ENCODE data around the gene LMX1A.

The LMX1A gene

GRCh38 chr1:165316153-165316772 lies 40.3 kb downstream of the LMX1A start:
- DNase-seq, result no peak

GRCh38 chr1:165315481-165315880 lies 41.0 kb downstream of the LMX1A start:
- no peak for DNase-seq

- DNase-seq, result no peak
Observed at GRCh38 chr1:165313903-165314302, 42.6 kb downstream of the LMX1A start.

GRCh38 chr1:165312591-165312990 lies 43.9 kb downstream of the LMX1A start:
- DNase-seq, result no peak

- no peak for DNase-seq
Observed at GRCh38 chr1:165306543-165307434, 49.7 kb downstream of the LMX1A start.

- no peak for DNase-seq
Observed at GRCh38 chr1:165303386-165303785, 53.1 kb downstream of the LMX1A start.

GRCh38 chr1:165300400-165300903 lies 56.1 kb downstream of the LMX1A start:
- DNase-seq, result no peak

GRCh38 chr1:165298203-165298820 lies 58.2 kb downstream of the LMX1A start:
- DNase-seq, result no peak

- DNase-seq, result no peak
Observed at GRCh38 chr1:165296205-165296604, 60.3 kb downstream of the LMX1A start.

- DNase-seq, result no peak
Observed at GRCh38 chr1:165290148-165290547, 66.4 kb downstream of the LMX1A start.

GRCh38 chr1:165289556-165289955 lies 67.0 kb downstream of the LMX1A start:
- no peak for DNase-seq

- peak; percentile 67 for DNase-seq
Observed at GRCh38 chr1:165288350-165289120, 68.0 kb downstream of the LMX1A start.

- no peak for DNase-seq
Observed at GRCh38 chr1:165287781-165288180, 68.7 kb downstream of the LMX1A start.

GRCh38 chr1:165287329-165287728 lies 69.2 kb downstream of the LMX1A start:
- DNase-seq, result no peak

- peak; percentile 79 for DNase-seq
Observed at GRCh38 chr1:165284454-165284853, 72.1 kb downstream of the LMX1A start.

- no peak for DNase-seq
Observed at GRCh38 chr1:165281207-165281901, 75.2 kb downstream of the LMX1A start.

- no peak for DNase-seq
Observed at GRCh38 chr1:165279882-165280281, 76.6 kb downstream of the LMX1A start.

- no peak for DNase-seq
Observed at GRCh38 chr1:165276314-165276713, 80.2 kb downstream of the LMX1A start.

GRCh38 chr1:165265196-165265838 lies 91.2 kb downstream of the LMX1A start:
- no peak for DNase-seq

- no peak for DNase-seq
Observed at GRCh38 chr1:165259706-165260428, 96.6 kb downstream of the LMX1A start.

- no peak for DNase-seq
Observed at GRCh38 chr1:165259236-165259635, 97.3 kb downstream of the LMX1A start.
